Measurements from ENCODE around the gene CNIH1. TPM values are rescaled to one million over a fixed set of nuclear protein-coding genes. Genes with fewer than 3 reads are reported as not detected.
"Not testable (repeated sequence)": the region's sequence is repeated elsewhere in the genome, so short reads cannot be mapped to it uniquely, and the experiment has no call there.

The CNIH1 gene
- total RNA-seq, 1 donor from 2014 or later: 71.9 TPM

DNA sequence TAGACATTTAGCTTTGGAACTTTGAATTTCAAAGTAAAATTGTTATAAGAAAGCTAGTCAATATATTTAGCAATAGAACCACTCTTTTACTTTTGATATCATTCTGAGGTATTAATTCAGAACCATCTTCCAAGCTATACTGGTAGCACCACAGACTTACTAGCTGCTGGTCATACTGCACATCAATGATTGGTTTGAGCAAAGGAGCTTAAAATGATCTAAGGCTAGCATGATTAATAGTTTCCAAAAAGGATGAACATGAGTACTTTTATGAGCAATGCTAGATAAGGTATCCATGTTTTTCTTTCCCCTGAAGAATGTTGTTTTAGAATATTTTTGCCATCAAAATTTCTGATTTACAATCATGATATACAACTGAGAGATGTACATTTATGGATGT, 17.2 kb downstream of the CNIH1 start:
- H3K4me3 Mint-ChIP-seq (ENCODE audit: unreplicated experiment): no peak overlapping the region
- no peak for DNase-seq
- H3K27me3 Mint-ChIP-seq (ENCODE audit: unreplicated experiment): no peaks in the 10 kb centered on the region
- no peaks in the 10 kb centered on the region for H3K36me3 Mint-ChIP-seq (ENCODE audit: unreplicated experiment)
- no peak overlapping the region for H3K27ac Mint-ChIP-seq (ENCODE audit: unreplicated experiment)
- no peaks in the 10 kb centered on the region for H3K4me1 Mint-ChIP-seq (ENCODE audit: low read depth, unreplicated experiment)
- H3K9me3 Mint-ChIP-seq (ENCODE audit: unreplicated experiment): no peaks in the 10 kb centered on the region
- TF ChIP-seq, protein P1, sequence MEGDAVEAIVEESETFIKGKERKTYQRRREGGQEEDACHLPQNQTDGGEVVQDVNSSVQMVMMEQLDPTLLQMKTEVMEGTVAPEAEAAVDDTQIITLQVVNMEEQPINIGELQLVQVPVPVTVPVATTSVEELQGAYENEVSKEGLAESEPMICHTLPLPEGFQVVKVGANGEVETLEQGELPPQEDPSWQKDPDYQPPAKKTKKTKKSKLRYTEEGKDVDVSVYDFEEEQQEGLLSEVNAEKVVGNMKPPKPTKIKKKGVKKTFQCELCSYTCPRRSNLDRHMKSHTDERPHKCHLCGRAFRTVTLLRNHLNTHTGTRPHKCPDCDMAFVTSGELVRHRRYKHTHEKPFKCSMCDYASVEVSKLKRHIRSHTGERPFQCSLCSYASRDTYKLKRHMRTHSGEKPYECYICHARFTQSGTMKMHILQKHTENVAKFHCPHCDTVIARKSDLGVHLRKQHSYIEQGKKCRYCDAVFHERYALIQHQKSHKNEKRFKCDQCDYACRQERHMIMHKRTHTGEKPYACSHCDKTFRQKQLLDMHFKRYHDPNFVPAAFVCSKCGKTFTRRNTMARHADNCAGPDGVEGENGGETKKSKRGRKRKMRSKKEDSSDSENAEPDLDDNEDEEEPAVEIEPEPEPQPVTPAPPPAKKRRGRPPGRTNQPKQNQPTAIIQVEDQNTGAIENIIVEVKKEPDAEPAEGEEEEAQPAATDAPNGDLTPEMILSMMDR (IDR thresholded peaks at IDR 0.05; ENCODE audit: partially characterized antibody, unreplicated experiment): no peak

GRCh38 chr14:54420478-54421142, 20.6 kb downstream of the CNIH1 start:
- Mint-ChIP-seq H3K27me3 (ENCODE audit: unreplicated experiment) (no peaks in the 10 kb centered on the region), H3K36me3 (ENCODE audit: unreplicated experiment) (no peaks in the 10 kb centered on the region), H3K27ac (ENCODE audit: unreplicated experiment) (no peak overlapping the region), H3K9me3 (ENCODE audit: unreplicated experiment) (no peaks in the 10 kb centered on the region), H3K4me3 (ENCODE audit: unreplicated experiment) (no peak overlapping the region), H3K4me1 (ENCODE audit: low read depth, unreplicated experiment) (no peaks in the 10 kb centered on the region)
- peak; percentile 39 for DNase-seq
- TF ChIP-seq, protein P1 (IDR thresholded peaks at IDR 0.05; ENCODE audit: partially characterized antibody, unreplicated experiment): peak; percentile 52

GRCh38 chr14:54411371-54411770, 29.8 kb downstream of the CNIH1 start:
- DNase-seq: no peak
- Mint-ChIP-seq H3K27ac (ENCODE audit: unreplicated experiment) (no peak overlapping the region), H3K9me3 (ENCODE audit: unreplicated experiment) (no peaks in the 10 kb centered on the region), H3K36me3 (ENCODE audit: unreplicated experiment) (peaks cover 3% of the 10 kb centered on the region), H3K4me3 (ENCODE audit: unreplicated experiment) (no peak overlapping the region), H3K27me3 (ENCODE audit: unreplicated experiment) (no peaks in the 10 kb centered on the region), H3K4me1 (ENCODE audit: low read depth, unreplicated experiment) (no peaks in the 10 kb centered on the region)
- TF ChIP-seq, protein P1 (IDR thresholded peaks at IDR 0.05; ENCODE audit: partially characterized antibody, unreplicated experiment): no peak

GRCh38 chr14:54410215-54410614, 31.0 kb downstream of the CNIH1 start:
- Mint-ChIP-seq H3K36me3 (ENCODE audit: unreplicated experiment) (peaks cover 7% of the 10 kb centered on the region), H3K27ac (ENCODE audit: unreplicated experiment) (no peak overlapping the region), H3K9me3 (ENCODE audit: unreplicated experiment) (no peaks in the 10 kb centered on the region), H3K27me3 (ENCODE audit: unreplicated experiment) (peaks cover 2% of the 10 kb centered on the region), H3K4me1 (ENCODE audit: low read depth, unreplicated experiment) (no peaks in the 10 kb centered on the region), H3K4me3 (ENCODE audit: unreplicated experiment) (no peak overlapping the region)
- TF ChIP-seq, protein P1 (IDR thresholded peaks at IDR 0.05; ENCODE audit: partially characterized antibody, unreplicated experiment): no peak
- DNase-seq: no peak

GRCh38 chr14:54403401-54404005, 37.7 kb downstream of the CNIH1 start:
- not testable (repeated sequence) for DNase-seq; H3K27ac Mint-ChIP-seq (ENCODE audit: unreplicated experiment); H3K4me1 Mint-ChIP-seq (ENCODE audit: low read depth, unreplicated experiment); H3K27me3 Mint-ChIP-seq (ENCODE audit: unreplicated experiment); H3K9me3 Mint-ChIP-seq (ENCODE audit: unreplicated experiment); H3K4me3 Mint-ChIP-seq (ENCODE audit: unreplicated experiment)
- H3K36me3 Mint-ChIP-seq (ENCODE audit: unreplicated experiment): peaks cover 22% of the 10 kb centered on the region
